Neural crest cell (in vitro differentiated cells): ENCODE results near the gene GLRA1. TPM values are rescaled to one million over a fixed set of nuclear protein-coding genes. Genes with fewer than 3 reads are reported as not detected.
"Not testable (repeated sequence)": the region's sequence is repeated elsewhere in the genome, so short reads cannot be mapped to it uniquely, and the experiment has no call there.

ENCODE experiments used
- DNase-seq: peaks from one replicate; pipeline ENCODE4 v3.0.0; 2021; ENCODE audit warnings: low read depth, mixed read lengths, low spot score
- H3K27ac Mint-ChIP-seq: one replicate; pipeline ENCODE4 v1.8.0; 2021; ENCODE audit warnings: mild to moderate bottlenecking, mixed read lengths; ENCODE audit not compliant: unreplicated experiment
- H3K27me3 Mint-ChIP-seq: 2 replicates; pipeline ENCODE4 v1.8.0; 2021; ENCODE audit warnings: low read depth, mild to moderate bottlenecking, mixed read lengths
- H3K36me3 Mint-ChIP-seq: 2 replicates; pipeline ENCODE4 v1.8.0; 2021; ENCODE audit warnings: low read depth, mild to moderate bottlenecking, mixed read lengths
- H3K4me1 Mint-ChIP-seq: 2 replicates; pipeline ENCODE4 v1.8.0; 2021; ENCODE audit warnings: mixed read lengths
- H3K4me3 Mint-ChIP-seq: one replicate; pipeline ENCODE4 v1.8.0; 2021; ENCODE audit warnings: mild to moderate bottlenecking, mixed read lengths
- H3K9me3 Mint-ChIP-seq: 2 replicates; pipeline ENCODE4 v1.8.0; 2021; ENCODE audit warnings: mixed read lengths
- total RNA-seq: library from RNA; stranded (reverse); gene quantifications from 2 replicates; pipeline ENCODE4 v1.2.1, GENCODE V29; 2021
- TF ChIP-seq, protein P1 (sequence below): fragments of 200-600 bp; sonication (generic); conservative IDR thresholded peaks from 2 replicates; pipeline ENCODE4 v1.5.0; 2021; ENCODE audit warnings: antibody characterized with exemption, mild to moderate bottlenecking

The GLRA1 gene
- total RNA-seq, 1 donor from 2014 or later, result 0.21 TPM

DNA sequence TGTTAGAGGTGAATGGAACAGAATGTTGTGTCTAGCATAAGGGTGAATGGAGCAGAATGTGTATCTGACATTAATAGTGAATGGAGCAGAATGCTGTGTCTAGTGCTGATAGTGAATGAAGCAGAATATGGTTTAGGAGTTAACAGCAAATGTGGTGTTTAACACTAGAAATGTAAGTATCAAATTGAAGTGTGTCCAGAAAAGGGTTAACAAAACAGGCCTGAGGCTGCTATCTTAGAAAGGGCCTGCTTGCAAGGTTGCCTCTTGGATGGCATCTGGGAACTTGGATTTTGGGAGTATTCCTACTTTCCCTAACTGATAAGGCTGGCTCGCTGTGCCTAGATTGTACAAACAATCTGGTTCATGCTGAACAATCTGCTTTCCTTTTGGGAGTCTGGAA lies 76.8 kb downstream of the GLRA1 start:
- no peak overlapping the region for H3K27ac Mint-ChIP-seq
- H3K9me3 Mint-ChIP-seq, result no peaks in the 10 kb centered on the region
- no peak for DNase-seq
- no peaks in the 10 kb centered on the region for H3K36me3 Mint-ChIP-seq
- H3K4me3 Mint-ChIP-seq, result no peak overlapping the region
- no peaks in the 10 kb centered on the region for H3K4me1 Mint-ChIP-seq
- TF ChIP-seq, protein P1, sequence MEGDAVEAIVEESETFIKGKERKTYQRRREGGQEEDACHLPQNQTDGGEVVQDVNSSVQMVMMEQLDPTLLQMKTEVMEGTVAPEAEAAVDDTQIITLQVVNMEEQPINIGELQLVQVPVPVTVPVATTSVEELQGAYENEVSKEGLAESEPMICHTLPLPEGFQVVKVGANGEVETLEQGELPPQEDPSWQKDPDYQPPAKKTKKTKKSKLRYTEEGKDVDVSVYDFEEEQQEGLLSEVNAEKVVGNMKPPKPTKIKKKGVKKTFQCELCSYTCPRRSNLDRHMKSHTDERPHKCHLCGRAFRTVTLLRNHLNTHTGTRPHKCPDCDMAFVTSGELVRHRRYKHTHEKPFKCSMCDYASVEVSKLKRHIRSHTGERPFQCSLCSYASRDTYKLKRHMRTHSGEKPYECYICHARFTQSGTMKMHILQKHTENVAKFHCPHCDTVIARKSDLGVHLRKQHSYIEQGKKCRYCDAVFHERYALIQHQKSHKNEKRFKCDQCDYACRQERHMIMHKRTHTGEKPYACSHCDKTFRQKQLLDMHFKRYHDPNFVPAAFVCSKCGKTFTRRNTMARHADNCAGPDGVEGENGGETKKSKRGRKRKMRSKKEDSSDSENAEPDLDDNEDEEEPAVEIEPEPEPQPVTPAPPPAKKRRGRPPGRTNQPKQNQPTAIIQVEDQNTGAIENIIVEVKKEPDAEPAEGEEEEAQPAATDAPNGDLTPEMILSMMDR, result no peak
- no peaks in the 10 kb centered on the region for H3K27me3 Mint-ChIP-seq

DNA sequence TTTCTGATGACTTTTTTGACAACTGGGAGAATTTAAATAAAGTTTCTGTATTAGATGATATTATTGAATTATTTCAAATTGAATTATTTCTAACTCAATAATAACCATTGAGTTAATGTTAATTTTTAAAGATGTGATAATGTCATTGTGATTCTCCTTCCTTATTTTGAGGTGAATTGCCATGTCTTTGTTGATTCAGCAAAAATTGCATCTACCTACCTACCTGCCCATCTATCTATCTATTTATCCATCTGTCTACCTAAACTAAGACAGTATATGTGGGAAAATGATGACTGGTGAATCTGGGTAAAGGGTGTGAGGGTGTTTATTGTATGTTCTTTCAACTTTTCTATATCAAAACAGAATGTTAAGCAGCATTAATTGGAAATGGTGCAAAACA lies 77.9 kb downstream of the GLRA1 start:
- TF ChIP-seq, protein P1, result no peak
- no peaks in the 10 kb centered on the region for H3K9me3 Mint-ChIP-seq
- no peaks in the 10 kb centered on the region for H3K36me3 Mint-ChIP-seq
- H3K27ac Mint-ChIP-seq, result no peak overlapping the region
- no peaks in the 10 kb centered on the region for H3K4me1 Mint-ChIP-seq
- no peak for DNase-seq
- no peak overlapping the region for H3K4me3 Mint-ChIP-seq
- no peaks in the 10 kb centered on the region for H3K27me3 Mint-ChIP-seq

DNA sequence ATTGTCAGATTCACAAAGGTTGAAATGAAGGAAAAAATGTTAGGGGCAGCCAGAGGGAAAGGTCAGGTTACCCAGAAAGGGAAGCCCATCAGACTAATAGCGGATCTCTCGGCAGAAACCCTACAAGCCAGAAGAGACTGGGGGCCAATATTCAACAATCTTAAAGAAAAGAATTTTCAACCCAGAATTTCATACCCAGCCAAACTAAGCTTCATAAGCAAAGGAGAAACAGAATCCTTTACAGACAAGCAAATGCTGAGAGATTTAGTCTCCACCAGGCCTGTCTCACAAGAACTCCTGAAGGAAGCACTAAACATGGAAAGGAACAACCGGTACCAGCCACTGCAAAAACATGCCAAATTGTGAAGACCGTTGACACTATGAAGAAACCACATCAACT lies 91.8 kb downstream of the GLRA1 start:
- H3K4me3 Mint-ChIP-seq, H3K4me1 Mint-ChIP-seq, H3K27ac Mint-ChIP-seq, H3K27me3 Mint-ChIP-seq, DNase-seq: not testable (repeated sequence)
- H3K9me3 Mint-ChIP-seq, result peaks cover 35% of the 10 kb centered on the region
- H3K36me3 Mint-ChIP-seq, result peaks cover 61% of the 10 kb centered on the region

DNA sequence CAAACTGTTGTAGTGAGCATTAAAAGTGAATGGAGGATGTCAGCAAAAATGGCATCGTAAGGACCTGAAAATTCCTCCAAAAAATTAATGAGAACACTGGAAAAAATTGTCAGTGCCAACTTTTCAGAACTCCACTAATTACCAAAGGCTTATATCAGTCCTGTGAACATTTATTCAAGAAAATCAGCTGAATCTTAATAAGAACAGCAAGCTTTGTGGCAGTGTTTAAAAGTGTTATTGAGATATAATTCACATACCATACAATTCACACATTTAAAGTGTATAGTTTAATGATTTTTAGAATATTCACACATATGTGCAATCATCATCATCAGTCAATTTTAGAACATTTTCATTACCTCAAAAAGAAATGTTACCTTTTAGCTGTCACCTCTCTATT lies 95.3 kb downstream of the GLRA1 start:
- H3K27me3 Mint-ChIP-seq, result no peaks in the 10 kb centered on the region
- H3K4me1 Mint-ChIP-seq, result peaks cover 5% of the 10 kb centered on the region
- peaks cover 54% of the 10 kb centered on the region for H3K36me3 Mint-ChIP-seq
- TF ChIP-seq, protein P1, result no peak
- H3K4me3 Mint-ChIP-seq, result no peak overlapping the region
- no peak for DNase-seq
- peaks cover 16% of the 10 kb centered on the region for H3K9me3 Mint-ChIP-seq
- no peak overlapping the region for H3K27ac Mint-ChIP-seq

DNA sequence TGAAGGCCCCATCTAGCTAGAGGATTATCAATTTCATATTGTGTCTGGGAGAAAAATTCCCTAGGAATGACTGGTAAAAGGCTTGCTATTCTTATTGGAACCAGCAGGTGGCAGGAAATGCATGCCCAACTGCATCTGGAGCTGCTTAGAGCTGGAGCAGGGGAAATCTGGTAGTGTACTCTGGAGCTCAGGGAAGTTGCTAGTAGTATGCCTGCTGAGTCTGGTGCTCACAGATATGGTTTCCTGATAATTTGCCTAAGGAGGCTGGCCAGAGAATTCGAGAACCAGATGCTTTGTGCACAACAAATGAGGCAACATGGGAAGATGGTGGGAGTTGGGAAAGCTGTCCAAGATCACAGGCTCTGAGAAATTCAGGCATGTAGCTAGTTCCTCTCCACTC lies 99.2 kb downstream of the GLRA1 start:
- peaks cover 19% of the 10 kb centered on the region for H3K4me1 Mint-ChIP-seq
- H3K36me3 Mint-ChIP-seq, result peaks cover 26% of the 10 kb centered on the region
- TF ChIP-seq, protein P1, result peak; percentile 96
- peaks cover 6% of the 10 kb centered on the region for H3K9me3 Mint-ChIP-seq
- no peaks in the 10 kb centered on the region for H3K27me3 Mint-ChIP-seq
- DNase-seq, result peak; percentile 66
- peak overlapping the region; percentile 8 for H3K4me3 Mint-ChIP-seq
- H3K27ac Mint-ChIP-seq, result no peak overlapping the region

DNA sequence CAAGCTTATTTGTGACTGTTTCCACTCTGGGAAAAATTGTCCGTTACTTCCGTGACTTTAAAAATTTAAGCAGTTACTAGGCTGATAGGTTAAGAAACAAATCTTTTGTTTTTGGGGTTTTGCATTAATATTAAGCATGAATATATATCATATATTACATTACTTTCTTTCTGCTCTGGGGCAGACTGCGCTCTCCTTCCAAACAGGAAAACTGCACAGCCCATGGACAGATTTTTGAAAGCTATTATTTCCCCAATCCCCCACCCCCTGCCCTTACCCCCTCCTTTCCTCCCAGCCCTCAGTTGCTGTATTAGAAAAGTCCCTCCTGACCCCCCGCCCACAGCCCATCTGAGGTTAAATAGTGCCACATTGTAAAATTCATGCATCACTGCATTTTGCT lies 102.5 kb downstream of the GLRA1 start:
- Mint-ChIP-seq H3K4me3 (no peak overlapping the region), H3K36me3 (peaks cover 9% of the 10 kb centered on the region), H3K27ac (no peak overlapping the region), H3K27me3 (no peaks in the 10 kb centered on the region), H3K9me3 (no peaks in the 10 kb centered on the region), H3K4me1 (peaks cover 23% of the 10 kb centered on the region)
- DNase-seq, result no peak
- TF ChIP-seq, protein P1, result no peak
